Astrocyte (in vitro differentiated cells and primary cell): Measurements from ENCODE around the gene LRRC4C. TPM values are rescaled to one million over a fixed set of nuclear protein-coding genes. Genes with fewer than 3 reads are reported as not detected.

Experiments
- DNase-seq: peaks from one replicate; pipeline ENCODE4 v3.0.0-alpha.2; 2010; ENCODE audit warnings: low read depth
- FAIRE-seq: peaks from 2 replicates; lab custom pipeline; 2011; peaks lifted over from hg19 to GRCh38; lab: Jason Lieb, UNC
- H2AFZ ChIP-seq: 2 replicates; pipeline ENCODE4 v1.6.0; 2012; ENCODE audit warnings: low read depth, low read length, inconsistent platforms
- H3K27ac ChIP-seq: 2 replicates; pipeline ENCODE4 v1.5.1; 2011; ENCODE audit warnings: low read depth, low read length, inconsistent platforms
- H3K27me3 ChIP-seq: 2 replicates; pipeline ENCODE4 v1.6.0; 2011; ENCODE audit warnings: low read length, inconsistent platforms; ENCODE audit not compliant: insufficient read depth
- H3K36me3 ChIP-seq: 2 replicates; pipeline ENCODE4 v1.5.1; 2011; ENCODE audit warnings: low read length, inconsistent platforms; ENCODE audit not compliant: insufficient read depth
- H3K4me1 ChIP-seq: 2 replicates; pipeline ENCODE4 v1.5.1; 2011; ENCODE audit warnings: low read length, inconsistent platforms; ENCODE audit not compliant: insufficient read depth
- H3K4me2 ChIP-seq: 2 replicates; pipeline ENCODE4 v1.6.0; 2012; ENCODE audit warnings: low read length, inconsistent platforms
- H3K4me3 ChIP-seq: 2 replicates; pipeline ENCODE4 v1.5.1; 2011; ENCODE audit warnings: low read depth, mild to moderate bottlenecking, low read length, inconsistent platforms; ENCODE audit not compliant: insufficient read depth
- H3K79me2 ChIP-seq: 2 replicates; pipeline ENCODE4 v1.6.0; 2012; ENCODE audit warnings: mild to moderate bottlenecking, low read length, inconsistent platforms; ENCODE audit not compliant: insufficient read depth
- H3K9ac ChIP-seq: 2 replicates; pipeline ENCODE4 v1.6.0; 2012; ENCODE audit warnings: mild to moderate bottlenecking, low read length, inconsistent platforms
- H3K9me3 ChIP-seq: 2 replicates; pipeline ENCODE4 v1.5.1; 2012; ENCODE audit warnings: low read depth, mild to moderate bottlenecking, low read length, inconsistent platforms; ENCODE audit not compliant: insufficient read depth
- H4K20me1 ChIP-seq: 2 replicates; pipeline ENCODE4 v1.6.0; 2012; ENCODE audit warnings: low read length, inconsistent platforms; ENCODE audit not compliant: insufficient read depth
- H3K27ac Mint-ChIP-seq: one replicate; pipeline ENCODE4 v1.8.0; 2021; ENCODE audit warnings: mild to moderate bottlenecking, mixed read lengths; ENCODE audit not compliant: unreplicated experiment
- H3K27me3 Mint-ChIP-seq: one replicate; pipeline ENCODE4 v1.8.0; 2021; ENCODE audit warnings: low read depth, mixed read lengths; ENCODE audit not compliant: unreplicated experiment
- H3K36me3 Mint-ChIP-seq: one replicate; pipeline ENCODE4 v1.8.0; 2021; ENCODE audit warnings: low read depth, mixed read lengths; ENCODE audit not compliant: unreplicated experiment
- H3K4me1 Mint-ChIP-seq: one replicate; pipeline ENCODE4 v1.8.0; 2021; ENCODE audit warnings: low read depth, mixed read lengths; ENCODE audit not compliant: unreplicated experiment
- H3K4me3 Mint-ChIP-seq: one replicate; pipeline ENCODE4 v1.8.0; 2021; ENCODE audit warnings: mild to moderate bottlenecking, moderate library complexity, mixed read lengths; ENCODE audit not compliant: unreplicated experiment
- H3K9me3 Mint-ChIP-seq: one replicate; pipeline ENCODE4 v1.8.0; 2021; ENCODE audit warnings: mild to moderate bottlenecking, mixed read lengths; ENCODE audit not compliant: unreplicated experiment
- CTCF ChIP-seq: IDR thresholded peaks from 2 replicates; pipeline ENCODE4 v1.5.1; 2011; ENCODE audit warnings: low read depth, mild to moderate bottlenecking, inconsistent platforms, low read length, moderate library complexity; ENCODE audit not compliant: insufficient read depth
- EZH2 ChIP-seq: IDR thresholded peaks from 2 replicates; pipeline ENCODE4 v1.6.1; 2012; ENCODE audit warnings: mild to moderate bottlenecking, low read length, inconsistent platforms; ENCODE audit not compliant: insufficient read depth
- total RNA-seq: library from RNA; stranded (reverse); gene quantifications from 2 replicates; pipeline ENCODE4 v1.2.1, GENCODE V29; 2021

The LRRC4C gene
- total RNA-seq, 1 donor from 2014 or later = 9.0 TPM

GRCh38 chr11:41274831-41275230, 184.6 kb downstream of the LRRC4C start:
- Mint-ChIP-seq H3K9me3 (no peaks in the 10 kb centered on the region), H3K27me3 (no peaks in the 10 kb centered on the region), H3K27ac (no peak overlapping the region), H3K4me1 (peaks cover 8% of the 10 kb centered on the region), H3K4me3 (no peak overlapping the region), H3K36me3 (no peaks in the 10 kb centered on the region)
- Histone ChIP-seq H3K27me3 (no peaks in the 10 kb centered on the region), H3K36me3 (no peaks in the 10 kb centered on the region), H3K9ac (no peak overlapping the region), H3K9me3 (no peaks in the 10 kb centered on the region), H3K27ac (no peak overlapping the region), H3K4me3 (no peak overlapping the region), H4K20me1 (no peaks in the 10 kb centered on the region), H3K79me2 (no peaks in the 10 kb centered on the region), H3K4me1 (no peaks in the 10 kb centered on the region), H3K4me2 (no peak overlapping the region), H2AFZ (no peak overlapping the region)
- no peak for TF ChIP-seq EZH2
- TF ChIP-seq CTCF = no peak
- DNase-seq = no peak
- no peak for FAIRE-seq

- Histone ChIP-seq H3K4me3 (no peak overlapping the region), H3K79me2 (no peaks in the 10 kb centered on the region), H3K27ac (no peak overlapping the region), H3K4me1 (no peaks in the 10 kb centered on the region), H3K4me2 (no peak overlapping the region), H2AFZ (no peak overlapping the region), H3K9me3 (no peaks in the 10 kb centered on the region), H3K36me3 (no peaks in the 10 kb centered on the region), H4K20me1 (no peaks in the 10 kb centered on the region), H3K9ac (no peak overlapping the region), H3K27me3 (no peaks in the 10 kb centered on the region)
- Mint-ChIP-seq H3K27me3 (no peaks in the 10 kb centered on the region), H3K36me3 (no peaks in the 10 kb centered on the region), H3K4me1 (peaks cover 8% of the 10 kb centered on the region), H3K9me3 (no peaks in the 10 kb centered on the region), H3K27ac (no peak overlapping the region), H3K4me3 (no peak overlapping the region)
- no peak for FAIRE-seq
- no peak for DNase-seq
- no peak for TF ChIP-seq CTCF
These were observed 185.5 kb downstream of the LRRC4C start for GRCh38 chr11:41273908-41274307.

- Histone ChIP-seq H3K36me3 (no peaks in the 10 kb centered on the region), H3K27ac (no peak overlapping the region), H2AFZ (no peak overlapping the region), H3K4me1 (no peaks in the 10 kb centered on the region), H3K9me3 (no peaks in the 10 kb centered on the region), H3K4me2 (no peak overlapping the region), H3K4me3 (no peak overlapping the region), H3K27me3 (no peaks in the 10 kb centered on the region), H3K79me2 (no peaks in the 10 kb centered on the region), H3K9ac (no peak overlapping the region), H4K20me1 (no peaks in the 10 kb centered on the region)
- Mint-ChIP-seq H3K4me3 (no peak overlapping the region), H3K36me3 (no peaks in the 10 kb centered on the region), H3K27ac (no peak overlapping the region), H3K27me3 (no peaks in the 10 kb centered on the region), H3K9me3 (no peaks in the 10 kb centered on the region), H3K4me1 (peaks cover 4% of the 10 kb centered on the region)
- DNase-seq (no peak), FAIRE-seq (no peak)
- TF ChIP-seq CTCF (no peak), EZH2 (no peak)
These were observed 192.0 kb downstream of the LRRC4C start for GRCh38 chr11:41267451-41267850.
